Body of pancreas (tissue), 4 donors: ENCODE measurements around the gene FBXL3. TPM values are rescaled to one million over a fixed set of nuclear protein-coding genes. Genes with fewer than 3 reads are reported as not detected.

ENCODE experiments used
- ATAC-seq: fragments of 150-250 bp; one replicate; pipeline ENCODE4 v1.9.1; 2016
- DNase-seq, 4 donors: peaks; one replicate each; pipeline ENCODE4 v3.0.0-alpha.2; 2019
- H3K27ac ChIP-seq, 4 donors: fragments of 200-600 bp; sonication (generic); 1 replicate in 3 of 4; 2 replicates in 1 of 4; pipeline versions ENCODE4 v1.5.1 to v1.6.1; 2016 to 2019; ENCODE audit warnings: mild to moderate bottlenecking in 1 of 4, mixed read lengths in 1 of 4, moderate library complexity in 1 of 4
- H3K27me3 ChIP-seq, 2 donors: fragments of 200-600 bp; sonication (generic); one replicate each; pipeline ENCODE4 v1.6.0; 2016; ENCODE audit warnings: mild to moderate bottlenecking in 1 of 2
- H3K36me3 ChIP-seq, 2 donors: fragments of 200-600 bp; sonication (generic); replicated peaks in 1 of 2; 2 replicates each; pipeline ENCODE4 v1.5.1; 2016; ENCODE audit warnings: low read depth in 2 of 2; ENCODE audit not compliant: insufficient read depth in 1 of 2
- H3K4me1 ChIP-seq: fragments of 200-600 bp; sonication (generic); one replicate; pipeline ENCODE4 v1.6.0; 2016
- H3K4me3 ChIP-seq, 2 donors: fragments of 200-600 bp; sonication (generic); 1 replicate in 1 of 2; 2 replicates in 1 of 2; pipeline ENCODE4 v1.5.1; 2016 to 2019
- H3K9me3 ChIP-seq, 3 donors: fragments of 200-600 bp; sonication (generic); 1 replicate in 2 of 3; 2 replicates in 1 of 3; pipeline ENCODE4 v1.5.1; 2016
- POLR2A ChIP-seq, 3 donors: fragments of 450-650 bp; IDR thresholded peaks; one replicate each; pipeline ENCODE4 v1.6.1; 2016; ENCODE audit warnings: antibody characterized with exemption in 3 of 3, mild to moderate bottlenecking in 2 of 3
- WGBS, 2 donors: methylation state at CpG; one replicate each; pipeline ENCODE4 v1.1.5; 2017; 5-methylcytosine and 5-hydroxymethylcytosine counted together
- intact Hi-C: fragments of 100-400 bp; cut with DNase I; formaldehyde crosslinking; loops from one replicate; pipeline ENCODE4 v1.15.1; 2023
- total RNA-seq, 2 donors: library from RNA; depleted of rRNA; stranded (reverse); fragments of >200 nt; gene quantifications; one replicate each; pipeline ENCODE4 v1.1.0, GENCODE V29; 2016
- TF ChIP-seq, protein P1 (sequence below), 7 experiments: fragments of 450-650 bp in 4 of 7; fragments of 200-600 bp in 3 of 7; sonication (generic) in 3 of 7; IDR thresholded peaks; one replicate each; pipeline ENCODE4 v1.5.1; 2016 to 2019; ENCODE audit warnings: antibody characterized with exemption in 7 of 7

Gene FBXL3
- total RNA-seq, 2 donors from 2014 or later, result 25.4 to 35.0 TPM

DNA sequence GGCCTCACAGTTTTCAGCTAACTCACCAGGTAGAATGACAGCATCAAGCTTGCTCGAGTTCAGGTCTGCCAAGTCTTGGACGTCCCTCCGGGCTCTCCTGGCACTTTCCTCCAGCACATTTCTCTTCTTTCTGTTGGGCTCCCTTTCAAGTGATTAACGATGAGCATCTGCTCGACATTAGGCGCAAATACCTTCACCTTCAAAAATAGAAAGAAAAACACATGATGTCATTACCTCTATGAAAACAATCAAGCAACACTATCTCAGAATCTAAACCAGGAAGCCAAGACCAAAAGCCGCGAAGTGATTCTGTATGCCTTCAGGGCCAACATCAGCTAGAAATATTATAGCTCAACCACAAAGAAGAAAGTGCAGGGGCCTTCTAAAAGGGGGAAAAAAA lies 50.5 kb downstream of the FBXL3 start:
- intact Hi-C loops, result no loop called here
- TF ChIP-seq POLR2A (IDR thresholded peaks at IDR 0.05), result no peak
- TF ChIP-seq, protein P1, sequence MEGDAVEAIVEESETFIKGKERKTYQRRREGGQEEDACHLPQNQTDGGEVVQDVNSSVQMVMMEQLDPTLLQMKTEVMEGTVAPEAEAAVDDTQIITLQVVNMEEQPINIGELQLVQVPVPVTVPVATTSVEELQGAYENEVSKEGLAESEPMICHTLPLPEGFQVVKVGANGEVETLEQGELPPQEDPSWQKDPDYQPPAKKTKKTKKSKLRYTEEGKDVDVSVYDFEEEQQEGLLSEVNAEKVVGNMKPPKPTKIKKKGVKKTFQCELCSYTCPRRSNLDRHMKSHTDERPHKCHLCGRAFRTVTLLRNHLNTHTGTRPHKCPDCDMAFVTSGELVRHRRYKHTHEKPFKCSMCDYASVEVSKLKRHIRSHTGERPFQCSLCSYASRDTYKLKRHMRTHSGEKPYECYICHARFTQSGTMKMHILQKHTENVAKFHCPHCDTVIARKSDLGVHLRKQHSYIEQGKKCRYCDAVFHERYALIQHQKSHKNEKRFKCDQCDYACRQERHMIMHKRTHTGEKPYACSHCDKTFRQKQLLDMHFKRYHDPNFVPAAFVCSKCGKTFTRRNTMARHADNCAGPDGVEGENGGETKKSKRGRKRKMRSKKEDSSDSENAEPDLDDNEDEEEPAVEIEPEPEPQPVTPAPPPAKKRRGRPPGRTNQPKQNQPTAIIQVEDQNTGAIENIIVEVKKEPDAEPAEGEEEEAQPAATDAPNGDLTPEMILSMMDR (IDR thresholded peaks at IDR 0.05), result no peak
- WGBS, 2 donors, result 62 to 67% methylated on average over 8 of the region's 8 CpGs
- no peak for DNase-seq
- Histone ChIP-seq H3K4me3 (no peak overlapping the region), H3K36me3 (no peaks in the 10 kb centered on the region), H3K27ac (no peak overlapping the region), H3K27me3 (peaks cover 0 to 13% of the 10 kb centered on the region in 2 donors), H3K9me3 (no peaks in the 10 kb centered on the region), H3K4me1 (peaks cover 5% of the 10 kb centered on the region)
- ATAC-seq, result no peak

DNA sequence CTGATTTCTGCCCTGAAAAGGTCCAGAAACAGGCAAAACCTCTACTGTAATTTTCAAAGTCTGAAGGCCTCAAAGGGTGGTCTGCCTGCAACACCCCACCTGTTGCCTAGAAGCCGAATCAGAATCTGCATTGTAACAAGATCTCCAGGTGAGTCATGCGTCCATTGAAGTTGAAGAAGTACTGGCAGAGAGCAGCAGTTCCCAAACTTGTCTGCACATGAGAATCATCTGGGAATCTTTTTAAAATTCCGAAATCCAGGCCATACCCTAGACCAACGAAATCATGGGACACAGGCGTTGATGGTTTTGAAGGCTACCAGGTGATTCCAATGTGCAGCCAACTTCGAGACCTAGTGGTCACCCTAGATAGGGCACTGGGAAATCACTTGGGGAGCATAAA lies 51.1 kb downstream of the FBXL3 start:
- DNase-seq, result no peak
- intact Hi-C loops, result no loop called here

DNA sequence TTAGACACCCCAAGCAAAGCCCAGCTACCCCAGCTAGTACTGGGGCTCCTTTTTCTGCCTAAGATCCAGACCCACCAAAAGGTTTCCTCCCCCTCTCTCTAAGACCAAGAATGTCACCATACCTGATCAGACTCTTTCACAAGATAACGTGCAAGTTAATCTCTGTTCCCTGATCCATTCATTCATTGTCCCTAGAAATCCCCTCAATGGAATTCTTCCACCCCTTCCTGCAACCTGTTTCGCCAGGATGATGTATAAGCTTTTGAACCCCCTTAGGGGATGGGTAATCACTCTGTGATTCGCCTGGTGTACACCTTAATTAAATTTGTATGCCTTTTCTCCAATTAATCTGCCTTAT lies 52.4 kb downstream of the FBXL3 start:
- Histone ChIP-seq H3K27ac (no peak overlapping the region), H3K36me3 (no peaks in the 10 kb centered on the region), H3K4me1 (no peaks in the 10 kb centered on the region), H3K9me3 (no peaks in the 10 kb centered on the region), H3K27me3 (no peaks in the 10 kb centered on the region), H3K4me3 (no peak overlapping the region)
- TF ChIP-seq, protein P1 (IDR thresholded peaks at IDR 0.05), result no peak
- TF ChIP-seq POLR2A (IDR thresholded peaks at IDR 0.05), result no peak
- DNase-seq (no peak), ATAC-seq (no peak)
- WGBS, 2 donors, result 65 to 83% methylated on average over 3 of the region's 3 CpGs
- intact Hi-C loops, result no loop called here

More for the DNA sequence above, 51.1 kb downstream of the FBXL3 start:
- no peak overlapping the region for H3K27ac ChIP-seq
- no peak for TF ChIP-seq POLR2A (IDR thresholded peaks at IDR 0.05)
- H3K36me3 ChIP-seq, result no peaks in the 10 kb centered on the region
- H3K9me3 ChIP-seq, result no peaks in the 10 kb centered on the region
- no peak for ATAC-seq
- H3K27me3 ChIP-seq, result peaks cover 0 to 7% of the 10 kb centered on the region in 2 donors
- 77 to 83% methylated on average over 6 of the region's 6 CpGs for WGBS, 2 donors
- H3K4me3 ChIP-seq, result no peak overlapping the region
- H3K4me1 ChIP-seq, result peaks cover 5% of the 10 kb centered on the region

DNA sequence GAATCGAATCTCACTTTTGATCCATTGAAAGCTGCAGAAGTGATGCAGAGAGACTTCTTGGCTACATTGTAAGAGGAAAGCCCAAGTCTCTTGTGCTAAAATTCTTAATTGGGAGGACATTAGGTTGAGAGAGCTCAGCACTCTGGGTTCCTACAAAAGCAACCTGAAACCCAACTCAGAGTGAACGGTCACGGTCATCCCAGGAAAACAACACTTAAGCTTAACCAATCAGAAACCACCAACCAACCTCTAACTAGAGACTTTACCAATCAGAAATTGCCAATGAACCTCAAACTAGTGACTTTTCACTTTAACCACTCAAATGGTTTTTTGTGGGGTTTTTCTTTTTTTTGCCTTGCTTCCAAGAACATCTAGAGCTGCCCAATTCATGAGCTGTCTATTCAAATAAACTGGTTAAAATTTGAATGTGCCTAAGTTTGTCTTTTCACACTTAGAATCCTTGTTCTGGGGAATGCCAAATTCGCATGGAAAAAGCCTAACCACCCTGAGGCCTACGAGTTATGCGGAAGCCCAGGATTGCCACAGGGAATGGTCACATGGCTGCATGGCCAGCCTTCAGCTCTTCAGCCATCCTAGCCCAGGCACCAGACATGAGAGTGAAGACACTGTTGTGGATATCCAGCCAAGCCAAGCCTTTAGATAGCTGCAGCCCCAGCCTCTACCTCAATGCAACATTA lies 52.9 kb downstream of the FBXL3 start:
- no peak for TF ChIP-seq POLR2A (IDR thresholded peaks at IDR 0.05)
- TF ChIP-seq, protein P1 (IDR thresholded peaks at IDR 0.05), result no peak
- ATAC-seq (no peak), DNase-seq (no peak)
- Histone ChIP-seq H3K36me3 (no peaks in the 10 kb centered on the region), H3K9me3 (no peaks in the 10 kb centered on the region), H3K4me3 (no peak overlapping the region), H3K27me3 (no peaks in the 10 kb centered on the region), H3K27ac (no peak overlapping the region), H3K4me1 (no peaks in the 10 kb centered on the region)
- intact Hi-C loops, result no loop called here
- 87 to 89% methylated on average over 6 of the region's 6 CpGs for WGBS, 2 donors

DNA sequence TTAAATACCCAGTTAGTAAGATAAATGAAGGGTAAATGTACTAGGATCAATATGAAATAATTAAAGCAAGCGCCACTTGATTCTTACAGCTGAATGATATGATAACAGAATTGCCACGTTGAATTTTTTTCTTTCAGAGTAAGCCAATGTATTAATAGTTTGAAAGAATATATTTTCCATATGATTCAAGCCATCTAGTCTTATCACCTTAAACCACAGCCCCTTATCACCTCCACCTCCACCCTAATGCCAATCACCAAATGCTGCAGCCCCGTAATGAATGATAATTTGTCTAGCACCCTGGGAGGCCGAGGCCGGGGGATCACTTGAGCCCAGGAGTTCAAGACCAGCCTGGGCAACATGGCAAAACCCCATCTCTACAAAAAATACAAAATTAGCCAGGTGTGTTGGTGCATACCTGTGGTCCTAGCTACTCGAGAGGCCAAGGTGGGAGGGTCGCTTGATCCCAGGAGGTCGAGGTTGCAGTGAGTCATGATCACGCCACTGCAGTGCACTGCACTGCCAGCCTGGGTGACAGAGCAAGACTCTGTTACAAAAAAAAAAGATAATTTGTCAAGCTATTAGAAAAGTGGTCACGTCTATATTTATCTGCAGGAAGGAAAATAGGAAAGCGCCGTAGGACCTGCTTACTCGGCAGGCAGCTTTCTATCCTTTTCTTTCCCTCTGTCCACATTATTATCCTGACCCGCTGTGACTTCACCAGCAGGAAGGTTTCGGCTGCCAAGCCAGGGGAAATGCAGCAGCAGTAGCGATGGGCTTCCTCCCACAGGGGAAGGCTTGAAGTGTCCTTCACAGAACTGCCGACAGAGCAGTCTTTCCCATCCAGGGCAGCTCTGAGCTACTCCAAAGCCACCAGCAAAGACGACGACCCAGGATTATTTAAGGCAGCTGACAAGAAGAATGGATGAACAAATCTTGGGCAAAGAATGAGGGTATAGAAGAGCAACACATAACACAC lies 54.8 kb downstream of the FBXL3 start:
- no peak overlapping the region for H3K27ac ChIP-seq
- ATAC-seq (no peak), DNase-seq (no peak)
- WGBS, 2 donors, result 39 to 52% methylated on average over 19 of the region's 19 CpGs
- no peaks in the 10 kb centered on the region for H3K27me3 ChIP-seq
- TF ChIP-seq, protein P1 (IDR thresholded peaks at IDR 0.05), result no peak
- no peak for TF ChIP-seq POLR2A (IDR thresholded peaks at IDR 0.05)
- no peak overlapping the region for H3K4me3 ChIP-seq
- intact Hi-C loops, result no loop called here
- H3K36me3 ChIP-seq, result no peaks in the 10 kb centered on the region
- no peaks in the 10 kb centered on the region for H3K4me1 ChIP-seq
- no peaks in the 10 kb centered on the region for H3K9me3 ChIP-seq
